BLaER1 treated with 17β-estradiol and CSF1 and Interleukin-3, amounts not matched to agents 10 nM and 100 nM (cell line): ENCODE data around the gene MEP1A.
"Not testable (repeated sequence)": the region's sequence is repeated elsewhere in the genome, so short reads cannot be mapped to it uniquely, and the experiment has no call there.

Experiments
- H3K27ac ChIP-seq, 11 experiments: shearing (Covaris generic); formaldehyde crosslinking; 2 replicates each; pipeline ENCODE4 v1.8.1; 2022
- H3K27me3 ChIP-seq, 11 experiments: shearing (Covaris generic); formaldehyde crosslinking; 2 replicates each; pipeline ENCODE4 v1.8.1; 2022
- H3K36me3 ChIP-seq, 11 experiments: shearing (Covaris generic); formaldehyde crosslinking; 2 replicates each; pipeline ENCODE4 v1.8.1; 2022
- H3K4me1 ChIP-seq, 10 experiments: shearing (Covaris generic); formaldehyde crosslinking; 2 replicates each; pipeline ENCODE4 v1.8.1; 2022
- H3K4me2 ChIP-seq, 11 experiments: shearing (Covaris generic); formaldehyde crosslinking; 2 replicates each; pipeline ENCODE4 v1.8.1; 2022
- H3K4me3 ChIP-seq, 10 experiments: shearing (Covaris generic); formaldehyde crosslinking; 2 replicates each; pipeline ENCODE4 v1.8.1; 2022
- H3K9ac ChIP-seq, 11 experiments: shearing (Covaris generic); formaldehyde crosslinking; 2 replicates each; pipeline ENCODE4 v1.8.1; 2022
- H3K9me3 ChIP-seq, 11 experiments: shearing (Covaris generic); formaldehyde crosslinking; replicated peaks in 1 of 11; 2 replicates each; pipeline ENCODE4 v1.8.1; 2022
- H4K20me1 ChIP-seq, 11 experiments: shearing (Covaris generic); formaldehyde crosslinking; 2 replicates each; pipeline ENCODE4 v1.8.1; 2022
- Cebpa-rat ChIP-seq, 11 experiments: shearing (Covaris generic); IDR thresholded peaks; 2 replicates each; pipeline ENCODE4 v1.8.1; 2022

The MEP1A gene

GRCh38 chr6:46845126-46845525 is 51.9 kb downstream of the MEP1A start:
- Histone ChIP-seq H4K20me1 (no peaks in the 10 kb centered on the region), H3K27me3 (no peaks in the 10 kb centered on the region)

DNA sequence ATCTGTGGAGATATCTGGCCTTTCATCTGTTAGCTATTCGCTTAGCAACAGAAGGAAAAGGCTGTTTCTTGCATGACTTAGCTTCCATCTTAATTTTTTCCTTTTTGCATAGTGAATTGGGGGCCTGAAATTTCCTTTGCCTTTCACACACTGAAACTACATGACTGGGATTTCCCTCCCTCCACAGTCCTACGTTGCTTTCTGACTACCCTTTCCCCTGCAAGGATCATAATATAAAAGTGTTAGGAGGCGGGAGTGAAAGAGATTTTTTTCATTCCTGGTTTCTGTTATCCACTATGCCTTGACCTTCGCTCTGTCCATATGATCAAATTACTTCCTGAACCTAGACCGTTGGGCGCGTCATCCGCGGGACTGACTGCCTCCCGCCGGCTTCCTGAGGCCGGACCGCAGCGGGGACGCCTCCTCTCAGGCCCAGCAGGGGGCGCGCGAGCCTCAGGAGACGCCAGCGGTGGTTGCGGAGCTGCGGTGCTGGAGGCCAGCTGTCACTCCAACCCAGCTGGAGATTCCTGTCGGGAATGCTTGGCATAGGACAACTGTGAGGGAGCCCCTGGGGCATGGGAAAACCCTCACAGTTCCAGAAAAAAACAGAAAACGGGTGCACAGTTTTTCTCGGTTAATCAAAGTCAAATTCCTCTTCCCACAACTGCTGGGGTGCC is 55.6 kb downstream of the MEP1A start:
- H4K20me1 ChIP-seq: no peaks in the 10 kb centered on the region
- H3K27me3 ChIP-seq: no peaks in the 10 kb centered on the region
- H3K9me3 ChIP-seq: peaks cover 19 to 27% (median 21%) of the 10 kb centered on the region in 11 experiments; a peak in 21 of 22 replicates
- no peak for TF ChIP-seq Cebpa-rat (IDR thresholded peaks at IDR 0.05)
- H3K9ac ChIP-seq: no peak overlapping the region
- no peak overlapping the region for H3K4me2 ChIP-seq
- no peak overlapping the region for H3K27ac ChIP-seq
- no peaks in the 10 kb centered on the region for H3K36me3 ChIP-seq
- H3K4me1 ChIP-seq: peaks cover 7 to 24% (median 16%) of the 10 kb centered on the region in 10 experiments; a peak in 17 of 20 replicates
- no peak overlapping the region for H3K4me3 ChIP-seq

More at GRCh38 chr6:46845126-46845525, 51.9 kb downstream of the MEP1A start:
- no peaks in the 10 kb centered on the region for H3K4me1 ChIP-seq
- H3K27ac ChIP-seq: no peak overlapping the region
- H3K9ac ChIP-seq: no peak overlapping the region
- peaks cover 46 to 64% (median 54%) of the 10 kb centered on the region in 11 experiments for H3K9me3 ChIP-seq
- no peak overlapping the region for H3K4me3 ChIP-seq
- no peak overlapping the region for H3K4me2 ChIP-seq
- no peaks in the 10 kb centered on the region for H3K36me3 ChIP-seq
- no peak for TF ChIP-seq Cebpa-rat (IDR thresholded peaks at IDR 0.05)

- Histone ChIP-seq H3K4me3 (no peak overlapping the region), H3K4me1 (peaks cover 7 to 24% (median 16%) of the 10 kb centered on the region in 10 experiments; a peak in 17 of 20 replicates), H3K27ac (no peak overlapping the region), H4K20me1 (no peaks in the 10 kb centered on the region), H3K4me2 (no peak overlapping the region), H3K36me3 (no peaks in the 10 kb centered on the region), H3K9me3 (peaks cover 15 to 24% (median 19%) of the 10 kb centered on the region in 11 experiments; a peak in 21 of 22 replicates), H3K9ac (no peak overlapping the region), H3K27me3 (no peaks in the 10 kb centered on the region)
- no peak for TF ChIP-seq Cebpa-rat (IDR thresholded peaks at IDR 0.05)
These were observed 56.1 kb downstream of the MEP1A start for GRCh38 chr6:46849361-46849690.

DNA sequence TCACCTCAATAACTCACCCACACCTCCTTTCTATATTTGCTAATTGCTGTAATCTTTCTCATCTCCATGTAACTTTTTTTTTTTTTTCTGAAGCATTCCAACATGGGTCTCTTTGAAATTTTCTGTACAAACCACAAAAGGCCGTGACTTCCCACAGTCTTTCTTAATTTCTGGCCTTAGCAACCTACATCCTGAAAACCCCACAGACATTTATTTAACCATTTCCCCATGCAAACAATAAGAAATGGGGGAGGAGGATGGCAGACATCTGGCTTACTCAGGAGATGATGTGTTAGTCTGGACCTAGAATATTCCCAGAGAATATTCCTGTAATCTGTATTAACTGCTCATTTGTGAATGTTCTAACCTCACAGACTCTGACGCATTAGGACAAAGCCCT is 57.6 kb downstream of the MEP1A start:
- peaks cover 7 to 24% (median 16%) of the 10 kb centered on the region in 10 experiments; a peak in 17 of 20 replicates for H3K4me1 ChIP-seq
- H3K4me3 ChIP-seq: no peak overlapping the region
- H4K20me1 ChIP-seq: no peaks in the 10 kb centered on the region
- peaks cover 5 to 11% (median 7%) of the 10 kb centered on the region in 11 experiments; a peak in 16 of 22 replicates for H3K9me3 ChIP-seq
- no peak overlapping the region for H3K9ac ChIP-seq
- no peaks in the 10 kb centered on the region for H3K36me3 ChIP-seq
- peak overlapping the region in 1 of 11 experiments; percentile 3; a peak in 1 of 22 replicates for H3K27ac ChIP-seq
- H3K27me3 ChIP-seq: no peaks in the 10 kb centered on the region
- H3K4me2 ChIP-seq: peak overlapping the region in 9 of 11 experiments; percentile 1 to 67 (median 59); a peak in 14 of 22 replicates
- TF ChIP-seq Cebpa-rat (IDR thresholded peaks at IDR 0.05): no peak

- Histone ChIP-seq H3K4me2 (peak overlapping the region in 9 of 11 experiments; percentile 1 to 67 (median 59); a peak in 16 of 22 replicates), H3K4me1 (peaks cover 7 to 24% (median 16%) of the 10 kb centered on the region in 10 experiments; a peak in 17 of 20 replicates), H3K9me3 (peaks cover 5 to 11% (median 7%) of the 10 kb centered on the region in 11 experiments; a peak in 16 of 22 replicates)
- H3K4me3 ChIP-seq, H4K20me1 ChIP-seq, H3K27ac ChIP-seq, H3K9ac ChIP-seq, H3K36me3 ChIP-seq, H3K27me3 ChIP-seq: not testable (repeated sequence)
These were observed 58.4 kb downstream of the MEP1A start for GRCh38 chr6:46851576-46851975.

GRCh38 chr6:46855966-46856365 is 62.8 kb downstream of the MEP1A start:
- not testable (repeated sequence) for H3K4me2 ChIP-seq, H3K9ac ChIP-seq, H4K20me1 ChIP-seq, H3K27ac ChIP-seq, H3K4me3 ChIP-seq, H3K27me3 ChIP-seq, H3K36me3 ChIP-seq, H3K9me3 ChIP-seq
- peaks cover 2 to 17% (median 14%) of the 10 kb centered on the region in 10 experiments; a peak in 17 of 20 replicates for H3K4me1 ChIP-seq

DNA sequence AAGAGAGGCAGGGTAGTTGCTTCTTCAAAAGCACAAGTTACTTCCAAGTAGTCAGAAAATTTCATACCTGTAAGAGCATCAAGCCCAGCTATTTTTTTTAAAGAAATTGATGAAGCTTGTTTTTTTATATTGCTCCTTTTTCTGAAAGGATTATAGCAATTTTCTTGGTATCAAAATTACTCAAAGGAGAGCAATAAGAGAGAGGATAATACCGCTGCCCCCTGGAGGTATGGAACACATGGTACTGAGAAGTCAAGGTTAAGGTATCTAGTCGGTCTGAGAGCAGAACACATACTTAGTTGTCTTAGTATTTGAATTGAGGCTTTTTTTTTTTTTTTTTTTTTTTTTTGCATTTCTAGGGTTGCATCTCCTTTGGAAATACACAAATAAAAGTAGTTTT is 69.2 kb downstream of the MEP1A start:
- TF ChIP-seq Cebpa-rat (IDR thresholded peaks at IDR 0.05): no peak
- H4K20me1 ChIP-seq: no peaks in the 10 kb centered on the region
- no peaks in the 10 kb centered on the region for H3K4me1 ChIP-seq
- no peak overlapping the region for H3K4me3 ChIP-seq
- no peaks in the 10 kb centered on the region for H3K36me3 ChIP-seq
- H3K27me3 ChIP-seq: no peaks in the 10 kb centered on the region
- H3K4me2 ChIP-seq: no peak overlapping the region
- no peaks in the 10 kb centered on the region for H3K9me3 ChIP-seq
- H3K27ac ChIP-seq: no peak overlapping the region
- H3K9ac ChIP-seq: no peak overlapping the region

- Histone ChIP-seq H4K20me1 (no peaks in the 10 kb centered on the region), H3K27me3 (no peaks in the 10 kb centered on the region), H3K4me2 (no peak overlapping the region), H3K27ac (no peak overlapping the region), H3K36me3 (no peaks in the 10 kb centered on the region), H3K9me3 (no peaks in the 10 kb centered on the region), H3K4me1 (no peaks in the 10 kb centered on the region), H3K9ac (no peak overlapping the region), H3K4me3 (no peak overlapping the region)
- no peak for TF ChIP-seq Cebpa-rat (IDR thresholded peaks at IDR 0.05)
These were observed 70.6 kb downstream of the MEP1A start for GRCh38 chr6:46863791-46864190.

- Histone ChIP-seq H3K9me3 (no peaks in the 10 kb centered on the region), H3K9ac (no peak overlapping the region), H3K4me3 (no peak overlapping the region), H3K4me1 (no peaks in the 10 kb centered on the region), H4K20me1 (no peaks in the 10 kb centered on the region), H3K27ac (no peak overlapping the region), H3K36me3 (no peaks in the 10 kb centered on the region), H3K27me3 (no peaks in the 10 kb centered on the region), H3K4me2 (no peak overlapping the region)
- no peak for TF ChIP-seq Cebpa-rat (IDR thresholded peaks at IDR 0.05)
These were observed 72.0 kb downstream of the MEP1A start for GRCh38 chr6:46865221-46865620.

GRCh38 chr6:46867411-46867810 is 74.2 kb downstream of the MEP1A start:
- no peaks in the 10 kb centered on the region for H3K27me3 ChIP-seq
- no peaks in the 10 kb centered on the region for H3K4me1 ChIP-seq
- no peak overlapping the region for H3K9ac ChIP-seq
- H3K4me3 ChIP-seq: no peak overlapping the region
- no peak overlapping the region for H3K27ac ChIP-seq
- H3K36me3 ChIP-seq: no peaks in the 10 kb centered on the region
- no peak overlapping the region for H3K4me2 ChIP-seq
- no peaks in the 10 kb centered on the region for H3K9me3 ChIP-seq
- TF ChIP-seq Cebpa-rat (IDR thresholded peaks at IDR 0.05): no peak
- H4K20me1 ChIP-seq: no peaks in the 10 kb centered on the region
